H1 (cell line): ENCODE results near the gene GALNT15. TPM values are rescaled to one million over a fixed set of nuclear protein-coding genes. Genes with fewer than 3 reads are reported as not detected.

Experiments used
- CTCF ChIA-PET: fragments of 300-600 bp; sonication (Branson Sonifier 250); formaldehyde crosslinking; loops from one replicate; lab custom pipeline; 2021; ENCODE audit not compliant: partially characterized antibody; lab: Charles Lee
- POLR2A ChIA-PET: fragments of 300-600 bp; sonication (Branson Sonifier 250); formaldehyde crosslinking; loops from one replicate; lab custom pipeline; 2021; ENCODE audit warnings: inconsistent platforms; ENCODE audit not compliant: partially characterized antibody; lab: Charles Lee
- DNase-seq, 2 experiments: peaks; one replicate each; pipeline versions ENCODE4 v3.0.0 to v3.0.0-alpha.2; 2010 to 2022; ENCODE audit warnings: low spot score in 2 of 2, low read depth in 1 of 2, mixed read lengths in 1 of 2
- FAIRE-seq: peaks from 2 replicates; lab custom pipeline; 2011; peaks lifted over from hg19 to GRCh38; lab: Jason Lieb, UNC
- H2AFZ ChIP-seq: 2 replicates; pipeline ENCODE4 v1.8.1; 2012; ENCODE audit warnings: low read length, inconsistent platforms
- H2AK5ac ChIP-seq: 2 replicates; pipeline ENCODE4 v1.6.1; 2013; ENCODE audit warnings: low read depth, low read length
- H2BK120ac ChIP-seq: replicated peaks from 2 replicates; pipeline ENCODE3; 2013; ENCODE audit warnings: low read depth, low read length, inconsistent platforms
- H2BK12ac ChIP-seq: 2 replicates; pipeline ENCODE4 v1.6.1; 2013; ENCODE audit warnings: low read depth, low read length
- H2BK15ac ChIP-seq: 2 replicates; pipeline ENCODE4 v1.6.1; 2013; ENCODE audit warnings: low read length
- H2BK20ac ChIP-seq: 2 replicates; pipeline ENCODE4 v1.6.1; 2013; ENCODE audit warnings: low read length
- H2BK5ac ChIP-seq: 2 replicates; pipeline ENCODE4 v1.6.1; 2013; ENCODE audit warnings: low read depth, low read length
- H3K14ac ChIP-seq: 2 replicates; pipeline ENCODE4 v1.6.1; 2013; ENCODE audit warnings: inconsistent platforms; ENCODE audit not compliant: insufficient read length
- H3K18ac ChIP-seq: 2 replicates; pipeline ENCODE4 v1.6.1; 2013; ENCODE audit warnings: low read length; ENCODE audit errors: extremely low read depth
- H3K23ac ChIP-seq: 2 replicates; pipeline ENCODE4 v1.6.1; 2013; ENCODE audit warnings: inconsistent platforms; ENCODE audit not compliant: insufficient read length
- H3K23me2 ChIP-seq: 2 replicates; pipeline ENCODE4 v1.6.1; 2013; ENCODE audit warnings: low read depth, low read length
- H3K27ac ChIP-seq: 2 replicates; pipeline ENCODE4 v1.6.1; 2011; ENCODE audit warnings: low read depth, low read length, inconsistent platforms
- H3K27me3 ChIP-seq, 4 experiments: replicated peaks in 1 of 4; 1 replicate in 1 of 4; 2 replicates in 3 of 4; pipeline versions ENCODE4 v1.6.1 to v1.8.1; 2011 to 2013; ENCODE audit warnings: low read length in 3 of 4, mild to moderate bottlenecking in 3 of 4, inconsistent platforms in 2 of 4, mixed read lengths in 2 of 4, moderate library complexity in 1 of 4; ENCODE audit not compliant: control insufficient read depth in 3 of 4, insufficient read depth in 3 of 4; ENCODE audit errors: extremely low read depth in 1 of 4
- H3K36me3 ChIP-seq, 4 experiments: 2 replicates each; pipeline versions ENCODE4 v1.6.1 to v1.8.1; 2011 to 2013; ENCODE audit warnings: mild to moderate bottlenecking in 4 of 4, low read length in 3 of 4, moderate library complexity in 2 of 4, control low read depth in 1 of 4, inconsistent platforms in 1 of 4; ENCODE audit not compliant: insufficient read depth in 4 of 4, control insufficient read depth in 2 of 4
- H3K4ac ChIP-seq: replicated peaks from 2 replicates; pipeline ENCODE3; 2013; ENCODE audit warnings: low read length, low read depth, mixed read lengths, inconsistent platforms; ENCODE audit not compliant: insufficient read length
- H3K4me1 ChIP-seq, 4 experiments: replicated peaks in 1 of 4; 1 replicate in 1 of 4; 2 replicates in 3 of 4; pipeline versions ENCODE4 v1.6.1 to v1.8.1; 2011 to 2013; ENCODE audit warnings: low read length in 3 of 4, inconsistent platforms in 2 of 4, mixed read lengths in 1 of 4; ENCODE audit not compliant: insufficient read depth in 4 of 4, control insufficient read depth in 3 of 4
- H3K4me2 ChIP-seq, 2 experiments: 2 replicates each; pipeline versions ENCODE4 v1.6.1 to v1.8.1; 2011 to 2013; ENCODE audit warnings: low read depth in 2 of 2, low read length in 2 of 2, control low read depth in 1 of 2, inconsistent platforms in 1 of 2, mild to moderate bottlenecking in 1 of 2; ENCODE audit not compliant: insufficient read depth in 1 of 2
- H3K4me3 ChIP-seq, 4 experiments: fragments of 200-600, 300-600 bp in 1 of 4; sonication (generic), shearing (Covaris generic), sonication (Bioruptor Twin) in 1 of 4; 2 replicates each; pipeline versions ENCODE4 v1.5.1 to v1.8.1; 2011 to 2016; ENCODE audit warnings: low read length in 4 of 4, low read depth in 3 of 4, control low read depth in 2 of 4, inconsistent platforms in 2 of 4, mild to moderate bottlenecking in 2 of 4, mixed read lengths in 1 of 4, moderate library complexity in 1 of 4; ENCODE audit not compliant: insufficient read depth in 2 of 4; ENCODE audit errors: extremely low read depth in 1 of 4
- H3K56ac ChIP-seq: replicated peaks from 2 replicates; pipeline ENCODE3; 2013; ENCODE audit warnings: low read depth, mild to moderate bottlenecking, mixed read lengths, low read length, inconsistent platforms; ENCODE audit not compliant: insufficient read length
- H3K79me1 ChIP-seq: 2 replicates; pipeline ENCODE4 v1.6.1; 2013; ENCODE audit warnings: low read depth, low read length, control low read depth
- H3K79me2 ChIP-seq, 2 experiments: 2 replicates each; pipeline versions ENCODE4 v1.6.1 to v1.8.1; 2012 to 2013; ENCODE audit warnings: low read length in 2 of 2, mild to moderate bottlenecking in 2 of 2, inconsistent platforms in 1 of 2; ENCODE audit not compliant: insufficient read depth in 2 of 2, control insufficient read depth in 1 of 2
- H3K9ac ChIP-seq, 4 experiments: replicated peaks in 1 of 4; 1 replicate in 1 of 4; 2 replicates in 3 of 4; pipeline versions ENCODE4 v1.6.1 to v1.8.1; 2011 to 2013; ENCODE audit warnings: low read depth in 3 of 4, low read length in 3 of 4, control low read depth in 2 of 4, mild to moderate bottlenecking in 2 of 4, moderate library complexity in 2 of 4, inconsistent platforms in 1 of 4; ENCODE audit errors: extremely low read depth in 1 of 4
- H3K9me3 ChIP-seq, 2 experiments: 2 replicates each; pipeline versions ENCODE4 v1.6.1 to v1.8.1; 2012 to 2013; ENCODE audit warnings: mild to moderate bottlenecking in 2 of 2, moderate library complexity in 2 of 2, control low read depth in 1 of 2, inconsistent platforms in 1 of 2, low read depth in 1 of 2, low read length in 1 of 2, mixed read lengths in 1 of 2; ENCODE audit not compliant: insufficient read depth in 2 of 2
- H4K20me1 ChIP-seq, 2 experiments: replicated peaks in 1 of 2; 2 replicates each; pipeline versions ENCODE3 to v1.8.1; 2011 to 2013; ENCODE audit warnings: inconsistent platforms in 2 of 2, low read length in 2 of 2, mild to moderate bottlenecking in 1 of 2; ENCODE audit not compliant: insufficient read depth in 2 of 2, control insufficient read depth in 1 of 2
- H4K5ac ChIP-seq: 2 replicates; pipeline ENCODE4 v1.6.1; 2013; ENCODE audit warnings: low read length, low read depth, mixed read lengths, inconsistent platforms; ENCODE audit not compliant: insufficient read length
- H4K8ac ChIP-seq: 2 replicates; pipeline ENCODE4 v1.8.0; 2013; ENCODE audit warnings: mild to moderate bottlenecking, moderate library complexity, low read length, inconsistent platforms; ENCODE audit not compliant: insufficient read depth; ENCODE audit errors: extremely low read depth
- H4K91ac ChIP-seq: replicated peaks from 2 replicates; pipeline ENCODE3; 2013; ENCODE audit warnings: low read length, mixed read lengths, inconsistent platforms; ENCODE audit not compliant: insufficient read length
- ATF2 ChIP-seq: IDR thresholded peaks from 2 replicates; pipeline ENCODE4 v1.6.1; 2012; ENCODE audit warnings: low read length, inconsistent platforms
- CTCF ChIP-seq, 3 experiments: IDR thresholded peaks; 1 replicate in 2 of 3; 2 replicates in 1 of 3; pipeline versions ENCODE4 v1.5.1 to v1.6.1; 2011; ENCODE audit warnings: low read length in 3 of 3, mild to moderate bottlenecking in 3 of 3, inconsistent platforms in 2 of 3, low read depth in 1 of 3, moderate library complexity in 1 of 3; ENCODE audit not compliant: insufficient read depth in 1 of 3; ENCODE audit errors: control extremely low read depth in 1 of 3
- GTF2F1 ChIP-seq: IDR thresholded peaks from 2 replicates; pipeline ENCODE4 v1.6.1; 2012; ENCODE audit warnings: low read depth, low read length, improper control_type of control experiment, borderline replicate concordance
- PHF8 ChIP-seq: fragments of 200-600 bp; sonication (generic); conservative IDR thresholded peaks from 2 replicates; pipeline ENCODE4 v1.7.1; 2012; ENCODE audit warnings: low read depth, mild to moderate bottlenecking, inconsistent platforms, low read length, moderate library complexity
- POLR2AphosphoS5 ChIP-seq: IDR thresholded peaks from 2 replicates; pipeline ENCODE4 v1.6.1; 2011; ENCODE audit warnings: low read depth, low read length
- RXRA ChIP-seq: IDR thresholded peaks from 2 replicates; pipeline ENCODE4 v1.6.1; 2011; ENCODE audit warnings: low read depth, mild to moderate bottlenecking, low read length, moderate library complexity; ENCODE audit not compliant: insufficient read depth
- SUZ12 ChIP-seq: fragments of 200-600 bp; sonication (generic); IDR thresholded peaks from 2 replicates; pipeline ENCODE4 v1.6.1; 2012; ENCODE audit warnings: mild to moderate bottlenecking, inconsistent platforms, low read length, moderate library complexity, mixed read lengths
- WGBS, 2 experiments: shearing (Covaris generic) in 1 of 2; methylation state at CpG; one replicate each; pipeline versions ENCODE4 v1.1.6 to v1.1.7; 2013 to 2015; ENCODE audit warnings: low lambda C conversion rate in 2 of 2, mixed read lengths in 2 of 2, inconsistent platforms in 1 of 2, low coverage in 1 of 2, missing lambda C conversion rate in 1 of 2; ENCODE audit not compliant: insufficient replicate concordance in 2 of 2, insufficient coverage in 1 of 2, insufficient read length in 1 of 2; ENCODE audit errors: extremely low coverage in 1 of 2, missing lambda C conversion rate in 1 of 2; 5-methylcytosine and 5-hydroxymethylcytosine counted together
- polyA plus RNA-seq, 7 experiments: library from polyadenylated mRNA; depleted of rRNA in 3 of 7; stranded (reverse) in 5 of 7; unstranded in 2 of 7; fragments of >200 nt in 5 of 7; fragments of 200-250 nt in 2 of 7; gene quantifications; 1 replicate in 5 of 7; 2 replicates in 1 of 7; 4 replicates in 1 of 7; pipeline versions ENCODE4 v1.2.1 to v1.2.3, GENCODE V29; 2011 to 2013; ENCODE audit warnings: missing spikeins in 2 of 7, mixed read lengths in 2 of 7
- total RNA-seq: library from RNA; stranded (reverse); fragmentation: NEBNext Ultra II Directional; extraction: Animal tissue kit (Norgen Biotek cat#: 25700); gene quantifications from 2 replicates; pipeline ENCODE4 v1.2.1, GENCODE V29; 2021

The GALNT15 gene
- total and polyA plus RNA-seq, 2 of the 8 experiments (the other 6 are each of a cell fraction or from before 2014, with no cell fraction given) = 0.02 TPM; not detected in 1

GRCh38 chr3:16248556-16248955 lies 74.1 kb downstream of the GALNT15 start:
- H4K20me1 ChIP-seq = no peaks in the 10 kb centered on the region
- no peak overlapping the region for H2BK12ac ChIP-seq
- H3K4me1 ChIP-seq = 0 out of 7 replicates have a peak, but pooled peaks cover 0 to 4% (median 0%) of the 10 kb centered on the region in 4 experiments
- no peak overlapping the region for H3K56ac ChIP-seq
- H2AFZ ChIP-seq = no peak overlapping the region
- WGBS, 2 experiments = 81% methylated on average over 5 of the region's 5 CpGs; no CpG with 5 or more reads in 1 of the 2 experiments
- no peak overlapping the region for H3K23ac ChIP-seq
- H4K8ac ChIP-seq = no peak overlapping the region
- no peak overlapping the region for H2BK5ac ChIP-seq
- no peak overlapping the region for H3K27ac ChIP-seq
- no peaks in the 10 kb centered on the region for H3K27me3 ChIP-seq
- no peak for TF ChIP-seq POLR2AphosphoS5
- peak in 1 of 3 experiments; percentile 14; a peak in 1 of 4 replicates for TF ChIP-seq CTCF (IDR thresholded peaks at IDR 0.05; ENCODE audit: control extremely low read depth in 1 of 3, insufficient read depth in 1 of 3, low read depth in 1 of 3, low read length in 3 of 3)
- no peak for TF ChIP-seq SUZ12
- TF ChIP-seq RXRA = no peak
- TF ChIP-seq GTF2F1 = no peak
- no peak for TF ChIP-seq ATF2
- no peak for TF ChIP-seq PHF8
- TF ChIP-seq, all 59 proteins: peak for 1
- Histone ChIP-seq H3K9me3 (no peaks in the 10 kb centered on the region), H3K23me2 (no peaks in the 10 kb centered on the region), H2BK15ac (no peak overlapping the region), H2BK120ac (no peak overlapping the region), H3K4ac (no peak overlapping the region), H3K4me2 (no peak overlapping the region), H4K91ac (no peak overlapping the region), H2BK20ac (no peak overlapping the region), H3K14ac (no peak overlapping the region), H3K36me3 (no peaks in the 10 kb centered on the region), H3K18ac (no peak overlapping the region), H3K79me1 (no peaks in the 10 kb centered on the region), H3K79me2 (no peaks in the 10 kb centered on the region), H2AK5ac (no peak overlapping the region), H3K9ac (no peak overlapping the region), H4K5ac (no peak overlapping the region), H3K4me3 (no peak overlapping the region)
- CTCF ChIA-PET = interaction anchor here (0.6 to 2.5 kb wide), 36 partner anchors 9 to 1098 kb away, joined by 3 to 50 read pairs (median 4); partner anchors contain the start of genes DPH3 and GALNT15
- FAIRE-seq = no peak
- DNase-seq = no peak
- POLR2A ChIA-PET = no interaction called here
